ENCODE results near the gene NXPE3.

Gene NXPE3

DNA sequence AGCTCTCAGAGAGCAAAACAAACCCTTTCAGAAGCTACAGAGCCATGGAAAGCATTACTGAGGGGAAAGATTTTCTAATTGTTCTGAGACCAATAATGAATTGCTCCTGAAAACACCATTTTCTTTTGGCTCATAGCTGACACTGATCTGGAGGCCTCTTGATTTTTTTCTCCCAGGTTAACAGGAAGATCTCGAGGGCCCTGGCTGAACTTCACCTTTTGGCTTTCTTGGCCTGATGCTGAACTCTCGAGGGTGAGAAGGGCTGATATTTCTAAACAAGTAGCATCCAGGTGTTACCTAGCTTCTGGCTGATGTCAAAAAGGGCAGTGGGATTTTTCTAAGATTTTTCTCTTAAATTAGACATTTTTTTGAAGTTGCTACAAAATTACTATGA lies 50.4 kb downstream of the NXPE3 start:
- no peaks in the 10 kb centered on the region for H3K27me3 ChIP-seq
- no peak overlapping the region for H3K4me3 ChIP-seq (ENCODE audit: low read depth, low read length)
- no peak for DNase-seq

DNA sequence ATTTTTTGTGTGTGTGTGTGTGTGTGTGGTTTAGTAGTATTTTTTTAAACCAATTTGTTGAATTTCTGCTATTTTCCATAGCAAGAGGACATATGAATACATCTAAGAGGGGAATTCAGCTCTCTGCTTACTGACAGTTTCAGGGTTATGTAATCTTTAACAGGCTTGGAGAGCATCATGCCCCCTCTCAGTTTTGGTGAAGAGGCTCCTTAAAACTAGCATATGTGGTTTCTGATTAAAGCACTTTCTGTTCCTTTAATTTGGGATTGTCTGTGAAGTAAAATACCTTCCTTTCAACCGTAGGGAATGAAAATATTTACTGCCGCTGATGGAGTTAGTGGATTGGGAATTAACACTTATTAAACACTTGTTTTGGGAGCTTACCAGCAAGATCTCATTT lies 50.9 kb downstream of the NXPE3 start:
- TF ChIP-seq, protein P1, sequence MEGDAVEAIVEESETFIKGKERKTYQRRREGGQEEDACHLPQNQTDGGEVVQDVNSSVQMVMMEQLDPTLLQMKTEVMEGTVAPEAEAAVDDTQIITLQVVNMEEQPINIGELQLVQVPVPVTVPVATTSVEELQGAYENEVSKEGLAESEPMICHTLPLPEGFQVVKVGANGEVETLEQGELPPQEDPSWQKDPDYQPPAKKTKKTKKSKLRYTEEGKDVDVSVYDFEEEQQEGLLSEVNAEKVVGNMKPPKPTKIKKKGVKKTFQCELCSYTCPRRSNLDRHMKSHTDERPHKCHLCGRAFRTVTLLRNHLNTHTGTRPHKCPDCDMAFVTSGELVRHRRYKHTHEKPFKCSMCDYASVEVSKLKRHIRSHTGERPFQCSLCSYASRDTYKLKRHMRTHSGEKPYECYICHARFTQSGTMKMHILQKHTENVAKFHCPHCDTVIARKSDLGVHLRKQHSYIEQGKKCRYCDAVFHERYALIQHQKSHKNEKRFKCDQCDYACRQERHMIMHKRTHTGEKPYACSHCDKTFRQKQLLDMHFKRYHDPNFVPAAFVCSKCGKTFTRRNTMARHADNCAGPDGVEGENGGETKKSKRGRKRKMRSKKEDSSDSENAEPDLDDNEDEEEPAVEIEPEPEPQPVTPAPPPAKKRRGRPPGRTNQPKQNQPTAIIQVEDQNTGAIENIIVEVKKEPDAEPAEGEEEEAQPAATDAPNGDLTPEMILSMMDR (IDR thresholded peaks at IDR 0.05; ENCODE audit: low read depth, low read length) = no peak
- Histone ChIP-seq H3K27me3 (no peaks in the 10 kb centered on the region), H3K9me3 (no peaks in the 10 kb centered on the region), H3K4me1 (peaks cover 8% of the 10 kb centered on the region), H3K4me3 (ENCODE audit: low read depth, low read length) (no peak overlapping the region), H3K36me3 (no peaks in the 10 kb centered on the region)
- no peak for DNase-seq

More for the DNA sequence above, 50.4 kb downstream of the NXPE3 start:
- H3K4me1 ChIP-seq = peaks cover 8% of the 10 kb centered on the region
- TF ChIP-seq, protein P1 (IDR thresholded peaks at IDR 0.05; ENCODE audit: low read depth, low read length) = no peak
- no peaks in the 10 kb centered on the region for H3K9me3 ChIP-seq
- H3K36me3 ChIP-seq = 0 out of 2 replicates have a peak, but pooled peaks cover 1% of the 10 kb centered on the region

DNA sequence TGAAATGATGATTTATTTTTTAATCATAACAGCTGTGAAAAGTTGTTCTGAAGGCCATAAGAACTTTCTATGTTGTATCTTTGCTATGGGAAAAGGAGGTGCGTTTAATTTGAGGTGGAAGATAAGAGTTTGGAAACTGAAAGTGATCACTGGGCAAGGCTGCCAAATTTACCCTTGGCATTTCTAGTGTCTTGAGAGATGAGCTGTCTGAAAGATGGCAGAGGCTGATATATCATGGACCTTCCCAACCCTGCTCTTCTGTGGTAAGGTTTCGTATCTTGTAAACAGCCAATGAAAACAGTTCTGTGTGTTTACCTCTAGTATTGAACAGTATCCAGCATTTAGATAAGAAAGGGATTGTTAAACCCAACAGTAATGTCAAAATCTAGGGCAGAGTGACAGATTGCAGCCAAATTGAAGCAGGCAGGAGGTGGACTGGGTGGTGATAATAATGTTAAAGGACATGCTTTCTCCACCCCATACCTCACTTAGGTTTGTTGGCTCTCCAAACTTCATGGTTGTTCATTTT lies 54.5 kb downstream of the NXPE3 start:
- no peak for DNase-seq

DNA sequence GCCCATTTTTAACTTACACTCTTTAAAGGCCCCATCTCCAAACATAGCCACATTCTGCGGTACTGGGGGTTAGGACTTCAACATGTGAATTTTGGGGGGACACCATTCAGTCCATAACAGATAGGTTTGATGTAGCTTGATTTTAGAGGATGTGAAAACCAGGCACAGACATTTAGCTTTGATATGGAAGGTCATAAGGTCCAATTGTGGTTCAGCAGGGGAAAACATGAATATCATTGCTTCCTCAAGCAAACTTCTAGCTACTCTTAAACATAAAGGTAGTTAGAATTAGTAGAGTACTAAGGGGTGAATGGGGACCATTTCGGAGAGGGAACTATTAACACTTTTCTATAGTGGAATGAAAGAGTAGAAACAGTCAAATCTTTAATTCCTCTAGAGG lies 56.7 kb downstream of the NXPE3 start:
- no peaks in the 10 kb centered on the region for H3K36me3 ChIP-seq
- H3K9me3 ChIP-seq = no peaks in the 10 kb centered on the region
- H3K4me3 ChIP-seq (ENCODE audit: low read depth, low read length) = no peak overlapping the region
- H3K27me3 ChIP-seq = no peaks in the 10 kb centered on the region
- DNase-seq = no peak
- TF ChIP-seq, protein P1 (IDR thresholded peaks at IDR 0.05; ENCODE audit: low read depth, low read length) = no peak
- no peaks in the 10 kb centered on the region for H3K4me1 ChIP-seq

More for the DNA sequence above, 54.5 kb downstream of the NXPE3 start:
- TF ChIP-seq, protein P1 (IDR thresholded peaks at IDR 0.05; ENCODE audit: low read depth, low read length) = no peak
- no peaks in the 10 kb centered on the region for H3K36me3 ChIP-seq
- H3K4me3 ChIP-seq (ENCODE audit: low read depth, low read length) = no peak overlapping the region
- H3K9me3 ChIP-seq = no peaks in the 10 kb centered on the region
- no peaks in the 10 kb centered on the region for H3K27me3 ChIP-seq
- H3K4me1 ChIP-seq = peaks cover under 1% of the 10 kb centered on the region; the same call in 1 of the 2 replicates

DNA sequence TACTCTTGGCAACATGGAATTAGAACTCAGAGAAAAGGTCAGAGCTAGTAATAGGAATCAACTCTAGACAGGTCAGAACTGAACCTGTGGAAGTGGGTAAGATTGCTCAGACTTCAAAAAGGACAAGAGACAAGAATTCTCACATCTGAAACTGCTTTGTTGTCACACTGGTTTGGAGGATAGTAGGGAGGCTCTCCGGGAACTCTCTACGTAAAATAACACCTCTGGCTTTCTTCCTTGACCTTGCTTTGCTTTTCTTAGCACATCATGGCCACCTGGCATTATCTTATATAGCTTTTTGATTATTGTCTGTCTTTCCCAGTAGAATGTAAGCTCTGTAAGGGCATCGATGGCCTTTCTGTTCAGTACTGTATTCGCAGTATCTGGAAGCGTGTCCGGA lies 57.1 kb downstream of the NXPE3 start:
- H3K4me1 ChIP-seq = no peaks in the 10 kb centered on the region

More for the DNA sequence above, 57.1 kb downstream of the NXPE3 start:
- no peak overlapping the region for H3K4me3 ChIP-seq (ENCODE audit: low read depth, low read length)
- no peaks in the 10 kb centered on the region for H3K9me3 ChIP-seq
- TF ChIP-seq, protein P1 (IDR thresholded peaks at IDR 0.05; ENCODE audit: low read depth, low read length) = no peak
- DNase-seq = no peak
- H3K27me3 ChIP-seq = no peaks in the 10 kb centered on the region
- no peaks in the 10 kb centered on the region for H3K36me3 ChIP-seq

Data from BE2C (cell line).